Testis (tissue), 3 donors: ENCODE data around the gene NCR2. TPM values are rescaled to one million over a fixed set of nuclear protein-coding genes. Genes with fewer than 3 reads are reported as not detected.
A peak's percentile ranks its signal among the peaks of the same experiment; 100 is the strongest.

Source experiments
- DNase-seq: peaks from one replicate; pipeline ENCODE4 v3.0.0-alpha.2; 2019
- H3K27ac ChIP-seq, 2 donors: fragments of 200-600 bp; sonication (generic); one replicate each; pipeline ENCODE4 v1.5.1; 2019
- H3K27me3 ChIP-seq: fragments of 200-600 bp; sonication (generic); one replicate; pipeline ENCODE4 v1.5.1; 2019
- H3K36me3 ChIP-seq: fragments of 200-600 bp; sonication (generic); one replicate; pipeline ENCODE4 v1.5.1; 2017; ENCODE audit warnings: low read depth; ENCODE audit errors: missing control alignments
- H3K4me1 ChIP-seq: fragments of 200-600 bp; sonication (generic); one replicate; pipeline ENCODE4 v1.5.1; 2019
- H3K4me3 ChIP-seq, 2 donors: fragments of 200-600 bp; sonication (generic); one replicate each; pipeline ENCODE4 v1.5.1; 2017 to 2019
- H3K9me3 ChIP-seq: fragments of 200-600 bp; sonication (generic); one replicate; pipeline ENCODE4 v1.5.1; 2017
- CTCF ChIP-seq, 3 experiments: fragments of 450-650 bp in 2 of 3; fragments of 200-600 bp in 1 of 3; sonication (generic) in 1 of 3; IDR thresholded peaks; one replicate each; pipeline ENCODE4 v1.5.1; 2016 to 2019; ENCODE audit warnings: antibody characterized with exemption in 3 of 3, mild to moderate bottlenecking in 2 of 3, moderate library complexity in 1 of 3
- POLR2A ChIP-seq: fragments of 450-650 bp; IDR thresholded peaks from one replicate; pipeline ENCODE4 v1.6.1; 2017; ENCODE audit warnings: antibody characterized with exemption, mild to moderate bottlenecking, moderate library complexity
- WGBS, 2 donors: methylation state at CpG; one replicate each; pipeline ENCODE4 v1.1.5; 2018; 5-methylcytosine and 5-hydroxymethylcytosine counted together
- intact Hi-C: fragments of 100-400 bp; cut with DNase I; formaldehyde crosslinking; loops from one replicate; pipeline ENCODE4 v1.15.1; 2023; ENCODE audit warnings: low total_unique reads
- polyA plus RNA-seq: library from polyadenylated mRNA; stranded (reverse); fragments of 350-450 nt; fragmentation: Illumina TruSeq; extraction: RNeasy Lipid Tissue Mini Kit (QIAGEN cat#74804); gene quantifications from one replicate; pipeline ENCODE4 v1.2.3, GENCODE V29; 2014; ENCODE audit warnings: low read depth, low replicate concordance; ENCODE audit not compliant: insufficient read depth
- total RNA-seq, 2 donors: library from RNA; depleted of rRNA; stranded (reverse); fragments of >200 nt; gene quantifications; one replicate each; pipeline ENCODE4 v1.2.3, GENCODE V29; 2016

The NCR2 gene
- total and polyA plus RNA-seq, 3 donors from 2014 or later: not detected

DNA sequence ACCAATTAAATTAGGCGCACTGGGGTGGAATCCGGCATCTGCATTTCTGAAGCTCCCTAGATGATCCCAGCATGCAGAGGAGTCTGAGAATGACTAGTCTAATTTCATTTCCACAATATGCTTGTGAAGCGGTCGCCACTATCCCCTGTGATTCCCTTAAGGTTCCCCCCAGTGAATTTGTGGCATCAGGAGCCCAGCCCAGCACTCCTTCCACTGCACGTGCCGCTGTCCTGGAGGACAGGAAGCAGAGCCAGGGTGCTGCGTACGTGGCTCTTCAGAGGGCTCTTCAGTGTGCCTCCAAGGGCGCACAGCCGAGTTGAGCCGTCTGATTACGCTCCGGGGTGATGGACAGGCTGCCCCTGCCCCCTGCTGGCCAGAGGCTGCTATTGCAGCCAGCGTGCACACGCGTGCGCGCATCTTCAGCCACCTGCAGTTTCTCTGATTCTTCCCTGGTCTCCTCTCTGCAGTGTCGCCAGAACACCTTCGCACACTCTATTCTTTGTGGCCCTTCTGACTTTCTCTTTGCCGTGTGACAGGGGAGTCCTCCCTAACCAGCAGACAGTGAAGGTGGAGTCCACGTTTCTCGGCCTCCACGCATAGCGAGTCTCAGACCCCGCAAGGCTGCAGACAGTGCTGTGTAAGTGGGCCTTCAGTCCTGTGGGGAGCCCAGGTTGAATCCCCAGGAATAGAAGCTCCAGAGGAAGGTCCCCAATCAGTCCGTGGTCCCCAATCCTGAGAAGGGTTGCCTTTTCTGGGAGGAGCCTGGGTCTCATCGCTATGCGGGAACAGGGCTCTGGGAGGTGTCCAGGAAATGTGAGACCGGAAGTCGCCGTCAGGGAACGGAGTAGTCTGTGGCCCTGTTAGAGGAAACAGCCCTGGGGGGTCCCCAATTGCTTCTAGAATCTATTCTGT is 16.5 kb upstream of the NCR2 start:
- Histone ChIP-seq H3K27ac (no peak overlapping the region), H3K4me3 (peak overlapping the region; percentile 29 to 41), H3K9me3 (no peaks in the 10 kb centered on the region), H3K4me1 (no peaks in the 10 kb centered on the region), H3K36me3 (no peaks in the 10 kb centered on the region), H3K27me3 (no peaks in the 10 kb centered on the region)
- DNase-seq: peak; percentile 91
- intact Hi-C loops: no loop called here
- no peak for TF ChIP-seq POLR2A
- peak; percentile 97 to 100 (median 98) for TF ChIP-seq CTCF (IDR thresholded peaks at IDR 0.05)
- 10 to 16% methylated on average over 26 to 33 of the region's 33 CpGs for WGBS, 2 donors

DNA sequence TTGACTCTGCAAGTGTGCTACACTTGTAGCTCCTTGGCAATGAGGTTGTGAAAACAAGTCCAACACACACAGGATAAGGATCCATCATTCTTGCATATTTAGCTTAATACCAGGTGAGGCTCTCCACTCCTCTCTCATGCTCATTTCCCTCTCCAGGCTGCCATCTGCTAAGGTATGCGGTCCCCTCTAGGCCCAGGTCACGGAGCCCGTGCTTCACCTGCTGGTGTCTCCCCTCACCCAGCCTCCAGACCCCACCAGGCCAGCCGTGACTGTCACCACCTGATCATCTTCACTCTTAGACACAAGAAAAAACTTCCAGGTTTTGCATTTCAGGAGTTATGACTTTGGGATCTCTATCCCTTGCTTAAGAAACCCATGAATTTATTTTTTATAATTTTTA is 14.2 kb upstream of the NCR2 start:
- 93 to 95% methylated on average over 4 of the region's 4 CpGs for WGBS, 2 donors
- no peaks in the 10 kb centered on the region for H3K4me1 ChIP-seq
- H3K4me3 ChIP-seq: no peak overlapping the region
- TF ChIP-seq CTCF (IDR thresholded peaks at IDR 0.05) (no peak), POLR2A (no peak)
- no peak overlapping the region for H3K27ac ChIP-seq
- intact Hi-C loops: no loop called here
- no peak for DNase-seq
- H3K36me3 ChIP-seq: no peaks in the 10 kb centered on the region
- H3K27me3 ChIP-seq: no peaks in the 10 kb centered on the region
- no peaks in the 10 kb centered on the region for H3K9me3 ChIP-seq

GRCh38 chr6:41325446-41326066 is 9.9 kb upstream of the NCR2 start:
- Histone ChIP-seq H3K4me1 (no peaks in the 10 kb centered on the region), H3K36me3 (no peaks in the 10 kb centered on the region), H3K27me3 (no peaks in the 10 kb centered on the region), H3K4me3 (no peak overlapping the region), H3K9me3 (no peaks in the 10 kb centered on the region), H3K27ac (no peak overlapping the region)
- TF ChIP-seq CTCF (IDR thresholded peaks at IDR 0.05) (no peak), POLR2A (no peak)
- DNase-seq: no peak
- intact Hi-C loops: no loop called here
- 71 to 73% methylated on average over 4 of the region's 4 CpGs for WGBS, 2 donors

- Histone ChIP-seq H3K27me3 (no peaks in the 10 kb centered on the region), H3K27ac (no peak overlapping the region), H3K4me3 (no peak overlapping the region), H3K4me1 (no peaks in the 10 kb centered on the region), H3K36me3 (no peaks in the 10 kb centered on the region), H3K9me3 (no peaks in the 10 kb centered on the region)
- TF ChIP-seq CTCF (IDR thresholded peaks at IDR 0.05) (no peak), POLR2A (no peak)
- WGBS, 2 donors: 52 to 54% methylated on average over 9 of the region's 9 CpGs
- intact Hi-C loops: no loop called here
- no peak for DNase-seq
Measured at GRCh38 chr6:41326092-41326491, 9.3 kb upstream of the NCR2 start.
